Measurements from ENCODE around the gene RHOH. TPM values are rescaled to one million over a fixed set of nuclear protein-coding genes. Genes with fewer than 3 reads are reported as not detected.

RHOH gene
- total and polyA plus RNA-seq, 2 of the 13 experiments (the other 11 are each of a cell fraction or from before 2014, with no cell fraction given): 0.57 TPM; not detected in 1

- no peak for TF ChIP-seq ZBTB7A (CRISPR knock-in tag; IDR thresholded peaks at IDR 0.05)
- TF ChIP-seq, protein P1, sequence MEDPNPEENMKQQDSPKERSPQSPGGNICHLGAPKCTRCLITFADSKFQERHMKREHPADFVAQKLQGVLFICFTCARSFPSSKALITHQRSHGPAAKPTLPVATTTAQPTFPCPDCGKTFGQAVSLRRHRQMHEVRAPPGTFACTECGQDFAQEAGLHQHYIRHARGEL (CRISPR knock-in tag; IDR thresholded peaks at IDR 0.05): no peak
- TF ChIP-seq, protein P2, sequence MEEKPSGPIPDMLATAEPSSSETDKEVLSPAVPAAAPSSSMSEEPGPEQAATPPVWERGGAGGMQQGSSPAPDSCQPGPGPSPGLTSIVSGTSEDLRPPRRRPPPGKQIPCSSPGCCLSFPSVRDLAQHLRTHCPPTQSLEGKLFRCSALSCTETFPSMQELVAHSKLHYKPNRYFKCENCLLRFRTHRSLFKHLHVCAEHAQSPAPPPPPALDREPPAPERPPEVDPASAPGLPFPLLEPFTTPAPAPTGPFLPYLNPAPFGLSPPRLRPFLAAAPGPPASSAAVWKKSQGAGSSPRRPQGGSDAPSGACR (CRISPR knock-in tag; IDR thresholded peaks at IDR 0.05): no peak
- TF ChIP-seq ZNF770 (CRISPR knock-in tag; IDR thresholded peaks at IDR 0.05): no peak
- no peak for TF ChIP-seq ZBTB49 (CRISPR knock-in tag; IDR thresholded peaks at IDR 0.05; ENCODE audit: borderline replicate concordance)
Measured at GRCh38 chr4:40199999-40200874, 3.4 kb downstream of the RHOH start (continued).

Measured in HepG2 (cell line).